H1 (cell line): Measurements from ENCODE around the gene POU2F2. TPM values are rescaled to one million over a fixed set of nuclear protein-coding genes. Genes with fewer than 3 reads are reported as not detected.

Experiments used
- CTCF ChIA-PET: fragments of 300-600 bp; sonication (Branson Sonifier 250); formaldehyde crosslinking; loops from one replicate; lab custom pipeline; 2021; ENCODE audit not compliant: partially characterized antibody; lab: Charles Lee
- POLR2A ChIA-PET: fragments of 300-600 bp; sonication (Branson Sonifier 250); formaldehyde crosslinking; loops from one replicate; lab custom pipeline; 2021; ENCODE audit warnings: inconsistent platforms; ENCODE audit not compliant: partially characterized antibody; lab: Charles Lee
- DNase-seq, 2 experiments: peaks; one replicate each; pipeline versions ENCODE4 v3.0.0 to v3.0.0-alpha.2; 2010 to 2022; ENCODE audit warnings: low spot score in 2 of 2, low read depth in 1 of 2, mixed read lengths in 1 of 2
- FAIRE-seq: peaks from 2 replicates; lab custom pipeline; 2011; peaks lifted over from hg19 to GRCh38; lab: Jason Lieb, UNC
- H2AFZ ChIP-seq: 2 replicates; pipeline ENCODE4 v1.8.1; 2012; ENCODE audit warnings: low read length, inconsistent platforms
- H2AK5ac ChIP-seq: 2 replicates; pipeline ENCODE4 v1.6.1; 2013; ENCODE audit warnings: low read depth, low read length
- H2BK120ac ChIP-seq: replicated peaks from 2 replicates; pipeline ENCODE3; 2013; ENCODE audit warnings: low read depth, low read length, inconsistent platforms
- H2BK12ac ChIP-seq: 2 replicates; pipeline ENCODE4 v1.6.1; 2013; ENCODE audit warnings: low read depth, low read length
- H2BK15ac ChIP-seq: 2 replicates; pipeline ENCODE4 v1.6.1; 2013; ENCODE audit warnings: low read length
- H2BK20ac ChIP-seq: 2 replicates; pipeline ENCODE4 v1.6.1; 2013; ENCODE audit warnings: low read length
- H2BK5ac ChIP-seq: 2 replicates; pipeline ENCODE4 v1.6.1; 2013; ENCODE audit warnings: low read depth, low read length
- H3K14ac ChIP-seq: 2 replicates; pipeline ENCODE4 v1.6.1; 2013; ENCODE audit warnings: inconsistent platforms; ENCODE audit not compliant: insufficient read length
- H3K18ac ChIP-seq: 2 replicates; pipeline ENCODE4 v1.6.1; 2013; ENCODE audit warnings: low read length; ENCODE audit errors: extremely low read depth
- H3K23ac ChIP-seq: 2 replicates; pipeline ENCODE4 v1.6.1; 2013; ENCODE audit warnings: inconsistent platforms; ENCODE audit not compliant: insufficient read length
- H3K23me2 ChIP-seq: 2 replicates; pipeline ENCODE4 v1.6.1; 2013; ENCODE audit warnings: low read depth, low read length
- H3K27ac ChIP-seq: 2 replicates; pipeline ENCODE4 v1.6.1; 2011; ENCODE audit warnings: low read depth, low read length, inconsistent platforms
- H3K27me3 ChIP-seq, 4 experiments: replicated peaks in 1 of 4; 1 replicate in 1 of 4; 2 replicates in 3 of 4; pipeline versions ENCODE4 v1.6.1 to v1.8.1; 2011 to 2013; ENCODE audit warnings: low read length in 3 of 4, mild to moderate bottlenecking in 3 of 4, inconsistent platforms in 2 of 4, mixed read lengths in 2 of 4, moderate library complexity in 1 of 4; ENCODE audit not compliant: control insufficient read depth in 3 of 4, insufficient read depth in 3 of 4; ENCODE audit errors: extremely low read depth in 1 of 4
- H3K36me3 ChIP-seq, 4 experiments: 2 replicates each; pipeline versions ENCODE4 v1.6.1 to v1.8.1; 2011 to 2013; ENCODE audit warnings: mild to moderate bottlenecking in 4 of 4, low read length in 3 of 4, moderate library complexity in 2 of 4, control low read depth in 1 of 4, inconsistent platforms in 1 of 4; ENCODE audit not compliant: insufficient read depth in 4 of 4, control insufficient read depth in 2 of 4
- H3K4ac ChIP-seq: replicated peaks from 2 replicates; pipeline ENCODE3; 2013; ENCODE audit warnings: low read length, low read depth, mixed read lengths, inconsistent platforms; ENCODE audit not compliant: insufficient read length
- H3K4me1 ChIP-seq, 4 experiments: replicated peaks in 1 of 4; 1 replicate in 1 of 4; 2 replicates in 3 of 4; pipeline versions ENCODE4 v1.6.1 to v1.8.1; 2011 to 2013; ENCODE audit warnings: low read length in 3 of 4, inconsistent platforms in 2 of 4, mixed read lengths in 1 of 4; ENCODE audit not compliant: insufficient read depth in 4 of 4, control insufficient read depth in 3 of 4
- H3K4me2 ChIP-seq, 2 experiments: 2 replicates each; pipeline versions ENCODE4 v1.6.1 to v1.8.1; 2011 to 2013; ENCODE audit warnings: low read depth in 2 of 2, low read length in 2 of 2, control low read depth in 1 of 2, inconsistent platforms in 1 of 2, mild to moderate bottlenecking in 1 of 2; ENCODE audit not compliant: insufficient read depth in 1 of 2
- H3K4me3 ChIP-seq, 4 experiments: fragments of 200-600, 300-600 bp in 1 of 4; sonication (generic), shearing (Covaris generic), sonication (Bioruptor Twin) in 1 of 4; 2 replicates each; pipeline versions ENCODE4 v1.5.1 to v1.8.1; 2011 to 2016; ENCODE audit warnings: low read length in 4 of 4, low read depth in 3 of 4, control low read depth in 2 of 4, inconsistent platforms in 2 of 4, mild to moderate bottlenecking in 2 of 4, mixed read lengths in 1 of 4, moderate library complexity in 1 of 4; ENCODE audit not compliant: insufficient read depth in 2 of 4; ENCODE audit errors: extremely low read depth in 1 of 4
- H3K56ac ChIP-seq: replicated peaks from 2 replicates; pipeline ENCODE3; 2013; ENCODE audit warnings: low read depth, mild to moderate bottlenecking, mixed read lengths, low read length, inconsistent platforms; ENCODE audit not compliant: insufficient read length
- H3K79me1 ChIP-seq: 2 replicates; pipeline ENCODE4 v1.6.1; 2013; ENCODE audit warnings: low read depth, low read length, control low read depth
- H3K79me2 ChIP-seq, 2 experiments: 2 replicates each; pipeline versions ENCODE4 v1.6.1 to v1.8.1; 2012 to 2013; ENCODE audit warnings: low read length in 2 of 2, mild to moderate bottlenecking in 2 of 2, inconsistent platforms in 1 of 2; ENCODE audit not compliant: insufficient read depth in 2 of 2, control insufficient read depth in 1 of 2
- H3K9ac ChIP-seq, 4 experiments: replicated peaks in 1 of 4; 1 replicate in 1 of 4; 2 replicates in 3 of 4; pipeline versions ENCODE4 v1.6.1 to v1.8.1; 2011 to 2013; ENCODE audit warnings: low read depth in 3 of 4, low read length in 3 of 4, control low read depth in 2 of 4, mild to moderate bottlenecking in 2 of 4, moderate library complexity in 2 of 4, inconsistent platforms in 1 of 4; ENCODE audit errors: extremely low read depth in 1 of 4
- H3K9me3 ChIP-seq, 2 experiments: 2 replicates each; pipeline versions ENCODE4 v1.6.1 to v1.8.1; 2012 to 2013; ENCODE audit warnings: mild to moderate bottlenecking in 2 of 2, moderate library complexity in 2 of 2, control low read depth in 1 of 2, inconsistent platforms in 1 of 2, low read depth in 1 of 2, low read length in 1 of 2, mixed read lengths in 1 of 2; ENCODE audit not compliant: insufficient read depth in 2 of 2
- H4K20me1 ChIP-seq, 2 experiments: replicated peaks in 1 of 2; 2 replicates each; pipeline versions ENCODE3 to v1.8.1; 2011 to 2013; ENCODE audit warnings: inconsistent platforms in 2 of 2, low read length in 2 of 2, mild to moderate bottlenecking in 1 of 2; ENCODE audit not compliant: insufficient read depth in 2 of 2, control insufficient read depth in 1 of 2
- H4K5ac ChIP-seq: 2 replicates; pipeline ENCODE4 v1.6.1; 2013; ENCODE audit warnings: low read length, low read depth, mixed read lengths, inconsistent platforms; ENCODE audit not compliant: insufficient read length
- H4K8ac ChIP-seq: 2 replicates; pipeline ENCODE4 v1.8.0; 2013; ENCODE audit warnings: mild to moderate bottlenecking, moderate library complexity, low read length, inconsistent platforms; ENCODE audit not compliant: insufficient read depth; ENCODE audit errors: extremely low read depth
- H4K91ac ChIP-seq: replicated peaks from 2 replicates; pipeline ENCODE3; 2013; ENCODE audit warnings: low read length, mixed read lengths, inconsistent platforms; ENCODE audit not compliant: insufficient read length
- CEBPB ChIP-seq: IDR thresholded peaks from 2 replicates; pipeline ENCODE4 v1.6.1; 2012; ENCODE audit warnings: low read depth, low read length
- WGBS, 2 experiments: shearing (Covaris generic) in 1 of 2; methylation state at CpG; one replicate each; pipeline versions ENCODE4 v1.1.6 to v1.1.7; 2013 to 2015; ENCODE audit warnings: low lambda C conversion rate in 2 of 2, mixed read lengths in 2 of 2, inconsistent platforms in 1 of 2, low coverage in 1 of 2, missing lambda C conversion rate in 1 of 2; ENCODE audit not compliant: insufficient replicate concordance in 2 of 2, insufficient coverage in 1 of 2, insufficient read length in 1 of 2; ENCODE audit errors: extremely low coverage in 1 of 2, missing lambda C conversion rate in 1 of 2; 5-methylcytosine and 5-hydroxymethylcytosine counted together
- polyA plus RNA-seq, 7 experiments: library from polyadenylated mRNA; depleted of rRNA in 3 of 7; stranded (reverse) in 5 of 7; unstranded in 2 of 7; fragments of >200 nt in 5 of 7; fragments of 200-250 nt in 2 of 7; gene quantifications; 1 replicate in 5 of 7; 2 replicates in 1 of 7; 4 replicates in 1 of 7; pipeline versions ENCODE4 v1.2.1 to v1.2.3, GENCODE V29; 2011 to 2013; ENCODE audit warnings: missing spikeins in 2 of 7, mixed read lengths in 2 of 7
- total RNA-seq: library from RNA; stranded (reverse); fragmentation: NEBNext Ultra II Directional; extraction: Animal tissue kit (Norgen Biotek cat#: 25700); gene quantifications from 2 replicates; pipeline ENCODE4 v1.2.1, GENCODE V29; 2021
- TF ChIP-seq, protein P1 (sequence below), 3 experiments: IDR thresholded peaks; 1 replicate in 2 of 3; 2 replicates in 1 of 3; pipeline versions ENCODE4 v1.5.1 to v1.6.1; 2011; ENCODE audit warnings: low read length in 3 of 3, mild to moderate bottlenecking in 3 of 3, inconsistent platforms in 2 of 3, low read depth in 1 of 3, moderate library complexity in 1 of 3; ENCODE audit not compliant: insufficient read depth in 1 of 3; ENCODE audit errors: control extremely low read depth in 1 of 3

The POU2F2 gene
- total and polyA plus RNA-seq, 2 of the 8 experiments (the other 6 are each of a cell fraction or from before 2014, with no cell fraction given), result 5.0 to 6.1 TPM

DNA sequence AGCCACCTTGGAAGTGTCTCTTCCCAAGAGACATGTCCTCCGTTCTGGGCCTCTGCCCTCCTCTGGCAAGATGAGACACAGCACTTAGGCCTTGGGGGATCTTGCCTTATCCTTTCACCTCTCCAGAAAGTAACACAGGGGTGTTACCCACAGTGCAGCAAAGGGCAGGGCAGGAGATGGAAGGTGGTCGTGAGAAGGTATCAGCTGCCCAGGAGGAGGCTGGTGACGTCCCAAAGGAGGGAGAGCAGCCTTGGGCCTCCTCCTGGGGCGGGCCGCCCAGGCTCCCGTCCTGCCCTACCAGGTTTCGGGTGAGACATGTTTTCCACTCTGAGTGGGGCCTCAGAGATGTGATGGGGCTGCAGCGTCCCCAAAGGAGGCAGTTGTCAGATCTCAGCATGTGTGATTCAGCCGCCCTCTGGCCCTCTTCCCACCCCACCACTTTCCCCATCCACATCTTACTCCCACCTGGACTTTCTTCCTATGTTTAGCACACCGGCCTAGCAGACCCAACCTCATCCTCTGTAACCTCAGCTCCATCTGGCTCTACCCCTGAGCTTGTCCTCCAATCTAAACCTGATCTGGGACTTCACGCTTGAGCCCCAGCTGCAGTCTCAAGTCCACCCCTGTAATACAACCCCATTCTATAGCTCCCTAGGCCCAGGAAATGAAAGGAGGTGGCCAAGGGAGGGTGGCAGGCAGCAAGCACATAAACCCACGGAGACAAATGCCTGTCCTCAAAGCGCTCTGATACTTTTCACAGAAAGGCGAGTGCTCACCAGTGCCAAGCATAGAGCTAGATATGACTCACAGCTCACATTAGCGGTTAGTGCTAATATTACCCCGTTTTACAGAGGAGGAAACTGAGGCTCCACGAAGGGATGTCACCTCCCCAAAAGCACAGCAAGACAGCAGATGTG is 9.3 kb downstream of the POU2F2 start:
- H3K18ac ChIP-seq, result no peak overlapping the region
- peaks cover 0 to 12% (median 8%) of the 10 kb centered on the region in 4 experiments; a peak in 4 of 7 replicates for H3K4me1 ChIP-seq
- no peak overlapping the region for H4K8ac ChIP-seq
- H2BK120ac ChIP-seq, result no peak overlapping the region
- ChIA-PET CTCF (interaction anchor here (0.6 to 4.8 kb wide), 8 partner anchors 9 to 1322 kb away, joined by 3 to 59 read pairs (median 12); partner anchors contain the start of gene POU2F2), POLR2A (no interaction called here)
- H2BK15ac ChIP-seq, result peak overlapping the region; percentile 61; the same call in 1 of the 2 replicates
- no peaks in the 10 kb centered on the region for H3K9me3 ChIP-seq
- 0 out of 7 replicates have a peak overlapping the region, but pooled peaks of 1 of the 4 experiments have one; percentile 1 for H3K9ac ChIP-seq
- 92% methylated on average over 17 of the region's 17 CpGs; no CpG with 5 or more reads in 1 of the 2 experiments for WGBS, 2 experiments
- no peaks in the 10 kb centered on the region for H3K23me2 ChIP-seq
- no peaks in the 10 kb centered on the region for H3K36me3 ChIP-seq
- H4K5ac ChIP-seq, result no peak overlapping the region
- no peaks in the 10 kb centered on the region; a peak in 1 of 7 replicates for H3K27me3 ChIP-seq
- no peak overlapping the region for H3K4ac ChIP-seq
- H3K4me3 ChIP-seq, result no peak overlapping the region
- H2AK5ac ChIP-seq, result no peak overlapping the region
- no peak overlapping the region for H3K4me2 ChIP-seq
- no peak overlapping the region for H3K56ac ChIP-seq
- H3K79me1 ChIP-seq, result no peaks in the 10 kb centered on the region
- TF ChIP-seq, protein P1, sequence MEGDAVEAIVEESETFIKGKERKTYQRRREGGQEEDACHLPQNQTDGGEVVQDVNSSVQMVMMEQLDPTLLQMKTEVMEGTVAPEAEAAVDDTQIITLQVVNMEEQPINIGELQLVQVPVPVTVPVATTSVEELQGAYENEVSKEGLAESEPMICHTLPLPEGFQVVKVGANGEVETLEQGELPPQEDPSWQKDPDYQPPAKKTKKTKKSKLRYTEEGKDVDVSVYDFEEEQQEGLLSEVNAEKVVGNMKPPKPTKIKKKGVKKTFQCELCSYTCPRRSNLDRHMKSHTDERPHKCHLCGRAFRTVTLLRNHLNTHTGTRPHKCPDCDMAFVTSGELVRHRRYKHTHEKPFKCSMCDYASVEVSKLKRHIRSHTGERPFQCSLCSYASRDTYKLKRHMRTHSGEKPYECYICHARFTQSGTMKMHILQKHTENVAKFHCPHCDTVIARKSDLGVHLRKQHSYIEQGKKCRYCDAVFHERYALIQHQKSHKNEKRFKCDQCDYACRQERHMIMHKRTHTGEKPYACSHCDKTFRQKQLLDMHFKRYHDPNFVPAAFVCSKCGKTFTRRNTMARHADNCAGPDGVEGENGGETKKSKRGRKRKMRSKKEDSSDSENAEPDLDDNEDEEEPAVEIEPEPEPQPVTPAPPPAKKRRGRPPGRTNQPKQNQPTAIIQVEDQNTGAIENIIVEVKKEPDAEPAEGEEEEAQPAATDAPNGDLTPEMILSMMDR (IDR thresholded peaks at IDR 0.05; ENCODE audit: control extremely low read depth in 1 of 3, insufficient read depth in 1 of 3, low read depth in 1 of 3, low read length in 3 of 3), result peak in 2 of 3 experiments; percentile 7 to 19; a peak in 3 of 4 replicates
- TF ChIP-seq CEBPB, result no peak
- FAIRE-seq (no peak), DNase-seq (no peak)
- H2BK5ac ChIP-seq, result 0 out of 2 replicates have a peak overlapping the region, but pooled peaks have one; percentile 44
- H3K79me2 ChIP-seq, result no peaks in the 10 kb centered on the region
- no peaks in the 10 kb centered on the region for H4K20me1 ChIP-seq
- no peak overlapping the region for H3K14ac ChIP-seq
- H2BK12ac ChIP-seq, result peak overlapping the region; percentile 75; the same call in 1 of the 2 replicates
- H2BK20ac ChIP-seq, result 0 out of 2 replicates have a peak overlapping the region, but pooled peaks have one; percentile 32
- H2AFZ ChIP-seq, result no peak overlapping the region
- no peak overlapping the region for H3K27ac ChIP-seq
- H4K91ac ChIP-seq, result no peak overlapping the region
- H3K23ac ChIP-seq, result no peak overlapping the region
